T-helper 1 cell treated with Interleukin-12 subunit alpha and Interleukin-12 subunit beta and Interleukin-4 antibody, amounts not matched to agents 30 ng/mL and 1 ng/mL, for 36 hours (primary cell): ENCODE data around the gene ZNF423. TPM values are rescaled to one million over a fixed set of nuclear protein-coding genes. Genes with fewer than 3 reads are reported as not detected.

Source experiments
- intact Hi-C: fragments of 100-400 bp; cut with micrococcal nuclease; formaldehyde crosslinking; loops from one replicate; pipeline ENCODE4 v1.15.1; 2024
- total RNA-seq: library from RNA; stranded (reverse); gene quantifications from 2 replicates; pipeline ENCODE4 v1.2.3, GENCODE V29; 2022

Gene ZNF423
- total RNA-seq, 1 donor from 2014 or later, result not detected

DNA sequence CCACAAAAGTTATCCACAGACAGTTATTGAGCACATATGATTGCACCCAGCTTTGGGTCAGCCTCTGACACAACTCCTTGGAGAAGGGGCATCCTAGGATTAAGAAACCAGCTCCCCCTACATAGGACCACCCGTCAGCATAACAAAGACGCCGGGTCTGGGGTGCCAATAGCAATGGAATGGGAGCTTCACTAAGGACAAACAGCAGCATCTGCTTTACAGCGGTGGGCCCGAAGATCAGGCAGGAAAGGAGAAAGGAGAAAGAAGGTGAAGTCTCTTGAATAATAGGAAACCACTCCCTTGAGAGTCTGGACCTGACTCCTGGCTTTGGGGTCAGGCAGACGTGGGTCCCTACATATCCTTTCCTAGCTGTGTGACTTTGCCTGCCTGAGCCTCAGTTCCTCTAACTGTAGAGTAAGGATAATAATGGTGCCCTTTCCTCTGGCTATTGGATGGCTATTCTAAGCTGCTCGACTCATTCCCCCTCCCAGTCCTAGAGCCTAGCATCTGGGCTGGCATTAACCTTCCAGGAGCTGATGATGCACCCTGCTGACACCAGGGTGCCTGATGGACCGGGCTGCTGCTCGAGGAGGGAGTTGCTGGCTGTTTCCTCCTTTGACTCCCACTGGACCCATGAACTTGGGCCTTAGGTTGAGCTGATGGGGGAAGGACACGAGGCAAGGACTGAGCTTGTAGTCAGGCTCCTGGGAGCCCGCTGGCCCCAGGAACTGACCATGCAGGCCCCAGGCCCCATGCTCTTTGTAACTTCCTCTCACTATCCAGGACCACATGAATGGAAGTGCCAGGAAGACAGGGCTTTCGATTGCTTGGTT lies 388.2 kb downstream of the ZNF423 start:
- intact Hi-C loops, result no loop called here

DNA sequence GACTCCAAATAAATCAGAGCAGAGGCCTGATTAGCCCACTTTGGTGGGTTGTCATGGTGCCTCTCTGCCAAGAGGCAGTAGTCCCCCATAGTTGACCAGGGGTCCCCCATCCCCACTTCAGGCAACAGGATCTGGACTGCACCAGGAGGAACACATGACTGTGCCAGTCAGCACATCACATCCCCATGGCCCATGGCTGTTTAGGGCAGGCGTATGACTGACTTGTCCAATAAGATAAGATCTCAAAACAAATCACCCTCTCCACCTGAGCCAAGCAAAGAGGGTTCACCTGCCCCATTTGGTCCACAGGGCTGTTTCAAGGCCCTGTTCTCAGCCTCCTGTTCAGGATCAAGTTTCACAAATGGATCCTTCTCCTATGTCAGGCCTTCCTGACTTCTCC lies 389.0 kb downstream of the ZNF423 start:
- intact Hi-C loops, result no loop called here

DNA sequence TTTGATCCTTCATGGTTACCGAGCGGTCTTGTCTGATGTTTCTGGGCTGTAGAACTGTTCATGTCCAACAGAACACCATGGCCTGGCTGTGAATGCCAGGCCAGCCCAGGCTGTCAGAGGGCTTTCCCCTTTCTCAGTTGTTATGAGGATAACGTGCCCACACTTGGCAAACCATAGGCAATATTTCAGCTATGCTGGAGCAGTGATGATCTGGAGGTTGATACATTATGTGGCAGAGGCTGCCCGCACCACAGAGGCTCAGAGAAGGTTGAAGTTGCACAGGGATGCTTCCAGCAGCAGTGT lies 389.4 kb downstream of the ZNF423 start:
- intact Hi-C loops, result no loop called here

DNA sequence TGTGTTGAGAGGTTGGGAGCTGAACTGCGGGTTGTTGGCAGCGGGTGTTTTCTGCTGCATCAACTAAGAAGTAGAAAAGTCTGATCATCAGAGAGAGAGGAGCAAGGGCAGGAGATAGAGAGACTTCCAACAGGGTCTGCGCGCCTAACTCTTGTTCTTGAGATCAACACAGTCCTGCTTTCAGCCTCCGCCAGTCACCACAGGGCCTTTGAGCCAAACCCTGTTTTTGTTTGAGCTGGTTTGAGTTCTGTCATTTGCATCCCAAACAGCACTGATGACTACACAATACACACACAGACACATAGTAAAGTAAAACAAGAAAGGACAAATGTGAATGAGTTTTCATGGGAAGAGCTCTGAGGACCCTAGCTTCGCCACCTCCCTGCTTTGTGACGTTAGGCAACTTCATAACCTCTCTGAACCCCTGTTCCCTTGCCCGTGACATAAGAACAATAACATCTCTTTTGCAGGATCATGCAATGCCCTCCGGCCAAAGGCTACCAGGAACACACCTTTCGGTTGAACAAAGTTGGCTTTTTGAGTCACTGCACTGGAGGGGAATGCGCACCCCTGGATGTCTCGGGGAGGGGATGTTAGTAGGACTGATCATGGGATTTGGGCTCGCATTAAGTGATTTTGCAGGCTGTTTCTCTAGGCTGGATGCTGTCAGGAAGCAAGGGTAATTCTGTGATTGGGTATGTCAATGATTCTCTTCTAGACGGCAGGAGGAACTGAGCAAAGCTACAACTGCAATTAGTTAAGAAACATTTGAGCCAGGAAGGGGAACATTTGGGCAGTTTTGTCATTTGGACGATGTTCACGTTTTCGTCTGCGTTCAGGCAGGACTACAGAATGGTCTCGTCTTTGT lies 390.0 kb downstream of the ZNF423 start:
- intact Hi-C loops, result no loop called here

DNA sequence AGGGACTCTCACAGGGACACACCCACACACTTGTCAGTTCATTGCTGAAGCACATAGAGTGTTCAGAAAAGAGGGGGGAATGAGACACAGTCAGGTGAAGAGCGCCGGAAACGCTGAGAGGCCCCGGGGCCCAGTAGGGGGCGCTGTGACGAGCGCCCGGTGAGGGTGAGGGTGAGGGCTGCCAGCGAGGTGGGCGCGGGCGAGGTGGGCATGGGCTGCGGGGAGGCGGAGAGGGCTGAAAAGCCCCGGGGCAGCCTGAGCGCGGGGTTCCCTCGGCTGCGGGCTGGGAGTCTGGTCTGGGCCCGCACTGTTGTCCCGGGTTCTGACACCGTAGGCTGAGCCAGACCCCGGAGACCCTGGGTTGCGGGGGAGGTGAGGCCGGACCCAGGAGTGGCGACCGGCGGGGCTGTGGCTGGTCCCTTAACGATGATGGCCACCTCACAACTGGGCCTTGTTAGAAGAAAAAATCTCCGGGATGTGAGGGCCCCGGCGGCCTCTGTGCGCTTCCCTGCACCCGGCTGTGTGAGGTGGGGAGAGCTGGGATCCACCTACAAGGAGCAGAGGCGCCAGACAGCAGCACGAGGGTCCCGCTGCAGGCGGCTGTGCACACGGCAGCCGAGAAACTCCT lies 390.9 kb downstream of the ZNF423 start:
- intact Hi-C loops, result no loop called here

DNA sequence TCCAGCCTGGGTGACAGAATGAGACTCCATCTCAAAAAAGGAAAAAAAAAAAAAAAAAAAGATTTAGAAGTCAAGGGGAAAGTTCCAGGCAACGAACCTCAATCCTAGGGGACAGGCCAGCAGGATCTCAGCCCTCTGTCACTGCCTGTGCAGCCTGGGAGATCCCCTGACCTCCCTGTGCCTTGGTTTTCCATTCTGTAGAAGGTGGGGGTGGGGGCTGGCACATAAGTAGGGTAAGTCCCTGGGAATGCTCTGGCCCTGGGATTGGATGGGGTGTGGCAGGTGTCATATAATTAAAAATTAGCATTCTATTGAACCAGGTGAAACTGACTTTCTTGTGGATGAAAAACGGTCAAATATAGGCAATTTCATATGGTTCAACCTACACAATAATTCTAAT lies 391.8 kb downstream of the ZNF423 start:
- intact Hi-C loops, result no loop called here

DNA sequence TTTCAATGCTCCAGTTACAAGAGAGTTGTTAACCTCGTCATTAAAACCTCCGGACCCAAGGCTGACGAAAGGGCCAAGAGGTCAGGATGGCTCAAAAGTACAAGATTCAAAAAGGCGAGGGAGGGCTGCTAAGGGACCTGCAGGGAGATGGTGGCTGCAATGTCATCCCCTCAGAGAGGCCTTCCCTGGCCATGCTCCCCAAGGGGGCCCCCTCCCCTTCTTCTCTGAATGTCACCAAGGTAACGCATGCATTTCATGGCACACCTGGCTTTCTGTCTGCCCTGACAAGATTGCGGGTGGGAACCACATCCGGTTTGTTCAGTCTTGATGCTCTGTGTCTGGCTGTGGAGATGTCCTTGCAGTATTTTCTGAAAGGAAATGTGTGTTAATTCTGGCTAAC lies 392.4 kb downstream of the ZNF423 start:
- intact Hi-C loops, result loop anchor here (1.0 kb wide), 1 partner anchor 22 kb away; no protein-coding TSS in a partner anchor

DNA sequence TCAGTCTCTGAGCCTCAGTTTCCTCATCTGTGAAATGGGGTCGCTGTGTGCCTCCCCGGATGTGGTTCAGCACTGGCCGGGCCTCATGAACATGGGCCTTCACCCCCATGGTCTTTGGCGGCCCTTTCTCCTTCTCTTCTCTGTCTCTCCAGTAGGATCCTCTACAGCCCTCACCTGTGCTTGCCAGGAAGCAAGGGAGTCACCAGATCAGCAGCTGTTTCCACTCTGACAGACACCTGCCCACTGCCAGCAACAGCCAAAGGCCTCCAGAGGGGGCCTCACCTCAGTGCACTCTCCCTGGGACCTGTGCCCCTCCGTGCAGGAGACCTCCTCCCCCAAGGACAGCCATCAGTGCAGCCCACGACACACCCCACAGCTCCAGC lies 392.9 kb downstream of the ZNF423 start:
- intact Hi-C loops, result loop anchor here (1.0 kb wide), 1 partner anchor 22 kb away; no protein-coding TSS in a partner anchor

DNA sequence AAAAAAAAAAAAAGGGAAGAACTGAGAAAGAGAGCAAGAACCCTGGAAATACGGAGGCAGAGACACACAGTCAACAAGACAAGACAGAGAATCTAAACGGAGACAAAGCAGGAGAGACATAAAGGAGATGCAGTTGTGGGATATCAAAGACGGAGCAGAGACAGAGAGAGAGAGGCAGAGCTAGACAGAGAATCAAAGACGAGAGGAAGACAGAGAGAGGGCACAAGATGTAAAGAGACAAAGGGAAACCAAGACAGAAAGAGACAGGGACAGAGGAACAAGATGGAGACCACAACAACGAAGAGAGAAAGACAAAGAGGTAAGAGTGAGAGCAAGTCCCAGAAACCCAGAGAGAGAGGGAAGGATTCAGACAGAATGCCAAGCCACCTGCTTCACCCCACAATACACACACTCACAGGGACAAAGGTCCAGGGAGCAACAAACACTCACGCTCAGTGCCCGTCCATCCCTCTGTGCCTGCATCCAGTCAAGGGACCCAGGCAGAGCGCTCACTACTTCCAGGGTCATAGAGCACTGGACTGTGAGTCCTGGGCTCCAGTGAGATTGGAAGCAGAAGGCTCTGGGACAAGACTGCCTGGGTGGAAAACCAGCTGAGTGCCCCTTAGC lies 393.4 kb downstream of the ZNF423 start:
- intact Hi-C loops, result no loop called here

DNA sequence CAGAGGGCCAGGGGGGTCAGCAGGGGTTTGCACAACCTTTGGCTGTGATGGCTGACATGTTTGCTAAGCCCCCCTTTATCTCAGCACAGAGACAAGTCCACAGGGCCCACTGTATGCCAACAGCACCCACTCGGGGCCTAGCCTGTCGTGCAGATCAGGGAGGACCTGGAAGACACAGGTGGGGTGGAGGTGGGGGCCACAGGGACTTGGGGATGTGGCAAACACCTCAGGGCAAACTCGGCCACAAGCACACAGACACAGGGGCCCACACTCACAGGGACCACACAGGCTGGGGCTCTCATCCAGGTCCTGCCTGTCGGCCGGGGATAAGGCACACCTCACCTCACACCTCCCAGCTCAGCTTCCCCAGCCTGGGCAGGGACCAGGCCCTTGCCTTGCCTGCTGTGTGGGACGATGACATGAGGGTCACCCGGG lies 394.4 kb downstream of the ZNF423 start:
- intact Hi-C loops, result no loop called here

DNA sequence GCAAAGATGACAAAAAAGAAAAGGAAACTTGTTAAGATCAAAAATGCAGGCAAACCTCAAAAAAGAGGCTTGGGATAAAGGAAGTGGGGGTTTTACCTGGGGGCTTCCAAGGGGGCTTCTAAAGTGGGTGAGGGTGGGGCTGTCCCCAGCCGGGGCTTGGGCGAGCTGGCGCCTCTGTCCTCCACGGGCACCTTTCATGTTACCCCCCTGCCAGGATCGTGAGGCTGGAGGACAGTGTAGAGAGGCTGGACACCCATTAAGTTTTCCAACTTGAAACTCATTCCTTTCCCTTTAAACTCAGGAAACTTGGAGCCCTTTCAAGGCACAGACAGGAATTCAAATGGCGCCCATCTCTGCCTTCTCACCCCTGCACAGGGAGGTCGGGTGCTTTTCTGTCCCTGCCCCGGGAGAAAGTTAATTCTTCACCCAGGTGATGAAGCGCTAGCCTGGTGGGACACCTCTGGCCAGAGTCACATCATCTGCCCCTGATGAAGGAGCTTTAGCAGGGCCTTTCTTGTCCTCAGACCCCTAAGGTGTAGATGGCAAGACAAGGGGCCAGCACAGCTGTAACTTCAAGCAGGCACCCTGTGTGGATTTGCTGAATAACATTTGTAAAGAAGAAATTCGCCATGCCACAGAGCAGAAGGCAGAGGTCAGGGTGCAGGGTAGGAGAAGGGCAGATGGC lies 395.0 kb downstream of the ZNF423 start:
- intact Hi-C loops, result no loop called here

DNA sequence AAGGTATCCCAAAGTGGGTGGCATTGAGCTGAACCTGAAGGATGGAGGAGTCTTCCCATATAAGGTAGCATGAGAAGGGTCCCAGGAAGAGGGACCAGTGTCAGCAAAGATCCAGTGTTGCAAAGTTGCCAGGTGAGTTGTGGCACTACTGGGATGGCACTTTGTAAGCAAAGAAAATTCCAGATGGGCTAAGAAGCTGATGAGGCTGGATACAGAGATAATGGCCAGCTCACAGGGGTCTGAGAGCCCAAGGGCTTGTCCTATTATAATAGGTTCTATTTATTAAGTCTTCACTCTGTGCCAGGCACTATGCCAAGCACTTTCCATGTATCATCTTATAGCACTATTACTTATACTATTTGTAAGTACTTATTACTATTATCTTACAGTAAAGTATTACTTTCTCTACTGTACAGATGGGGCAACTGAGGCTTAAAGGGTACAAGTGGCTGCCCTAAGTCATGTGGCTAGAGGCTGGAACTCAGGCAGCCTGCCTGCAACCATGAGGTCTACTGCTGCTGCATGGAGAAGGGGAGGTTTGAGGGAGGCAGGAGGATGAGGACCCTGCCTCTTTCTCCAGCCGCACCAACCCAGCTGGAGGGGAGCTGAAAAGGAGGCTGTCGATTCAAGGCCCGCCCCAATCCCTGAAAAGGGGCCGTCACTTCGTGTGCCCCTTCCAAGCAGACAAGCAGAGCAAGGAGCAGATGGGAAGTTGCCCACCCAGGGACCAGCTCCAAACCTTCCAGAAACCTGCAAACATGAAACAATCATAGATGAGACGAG lies 395.8 kb downstream of the ZNF423 start:
- intact Hi-C loops, result no loop called here

DNA sequence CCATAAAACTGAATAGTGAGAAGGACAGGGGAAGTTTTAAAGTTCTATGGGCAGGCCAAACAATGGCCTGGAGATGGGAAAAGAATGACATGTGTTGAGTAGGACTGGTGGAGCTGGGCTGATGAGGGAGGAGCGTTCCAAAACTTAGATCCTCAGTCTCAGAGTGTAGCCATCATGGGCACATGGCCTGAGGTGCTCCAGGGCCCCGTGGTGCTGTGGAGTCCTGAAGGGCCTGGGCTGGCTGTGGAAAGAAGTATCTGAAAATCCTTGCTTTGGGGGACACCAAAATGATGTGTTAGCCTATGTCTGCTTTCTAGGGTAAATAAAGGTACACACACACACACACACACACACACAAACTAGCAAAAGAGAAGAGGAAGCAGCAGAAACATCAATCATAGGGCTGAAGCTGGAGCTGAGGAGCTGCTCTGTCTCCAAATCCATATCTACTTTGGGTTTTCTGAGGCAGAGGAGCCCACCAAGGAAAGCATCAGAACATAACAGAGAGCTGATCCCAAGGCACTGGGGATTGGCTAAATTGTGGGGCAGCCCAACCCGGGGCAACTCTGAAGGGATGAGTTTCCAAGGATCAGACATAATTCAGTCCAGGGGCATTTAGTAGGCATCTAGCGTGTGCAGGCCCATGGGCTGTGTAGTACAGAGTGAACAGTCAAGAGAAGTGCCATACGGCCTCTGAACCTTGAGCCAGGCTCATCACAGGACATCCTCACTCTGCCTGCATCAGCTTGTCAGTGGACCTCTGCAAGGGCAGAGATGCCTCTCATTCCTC lies 397.1 kb downstream of the ZNF423 start:
- intact Hi-C loops, result no loop called here

DNA sequence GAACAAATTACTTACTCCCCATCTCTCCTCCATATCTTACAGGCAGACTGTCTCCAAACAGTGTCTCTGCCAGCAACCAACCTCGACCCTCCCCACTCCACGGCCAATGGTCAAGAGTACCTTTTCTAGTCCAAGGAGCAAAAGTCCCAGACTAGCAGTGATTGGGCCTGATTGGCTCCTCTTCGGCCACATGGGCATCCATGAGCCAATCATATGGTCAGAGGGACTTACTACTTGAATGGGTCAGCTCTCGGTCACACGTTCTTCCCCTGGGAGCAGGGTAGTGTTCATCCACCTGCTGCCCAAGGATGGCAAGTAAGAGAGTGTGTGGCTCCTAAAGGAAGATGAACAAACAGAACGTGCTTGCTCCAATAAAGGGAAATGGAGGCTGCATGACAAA lies 397.7 kb downstream of the ZNF423 start:
- intact Hi-C loops, result no loop called here

DNA sequence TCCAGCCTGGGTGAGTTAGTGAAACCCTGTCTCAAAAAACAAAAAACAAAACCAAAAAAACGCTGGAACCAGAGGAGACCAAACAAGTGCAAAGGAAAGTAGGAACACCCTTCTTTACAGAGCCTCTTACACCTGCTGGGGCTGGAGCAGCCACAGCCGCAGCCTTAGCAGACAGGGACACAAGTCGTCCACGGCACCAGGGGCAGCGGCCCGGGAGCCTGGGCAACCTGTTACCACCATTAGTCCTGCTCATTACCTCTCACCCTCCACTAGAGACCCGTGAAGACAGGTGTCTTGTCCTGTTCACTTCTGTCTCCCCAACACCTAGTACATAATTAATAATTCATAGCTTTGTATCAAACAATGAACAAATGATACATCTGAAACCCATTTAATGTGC lies 398.7 kb downstream of the ZNF423 start:
- intact Hi-C loops, result no loop called here

DNA sequence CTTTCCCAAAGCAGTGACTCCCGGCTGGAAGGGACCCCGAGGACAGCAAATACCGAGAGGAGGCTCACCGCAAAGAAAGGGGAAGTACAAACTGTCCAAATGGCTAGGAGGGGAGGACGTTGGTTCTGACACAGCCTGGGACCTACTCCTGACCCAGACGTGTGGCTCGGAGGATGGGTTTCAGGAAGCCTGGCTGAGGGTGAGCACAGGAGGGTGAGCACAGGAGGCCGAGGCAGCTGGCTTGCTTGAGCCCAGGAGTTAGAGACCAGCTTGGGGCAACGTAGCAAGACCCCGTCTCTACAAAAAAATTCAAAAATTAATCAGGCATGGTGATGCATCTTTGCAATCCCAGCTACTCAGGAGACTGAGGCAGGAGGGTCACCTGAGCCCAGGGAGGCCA lies 399.1 kb downstream of the ZNF423 start:
- intact Hi-C loops, result no loop called here

DNA sequence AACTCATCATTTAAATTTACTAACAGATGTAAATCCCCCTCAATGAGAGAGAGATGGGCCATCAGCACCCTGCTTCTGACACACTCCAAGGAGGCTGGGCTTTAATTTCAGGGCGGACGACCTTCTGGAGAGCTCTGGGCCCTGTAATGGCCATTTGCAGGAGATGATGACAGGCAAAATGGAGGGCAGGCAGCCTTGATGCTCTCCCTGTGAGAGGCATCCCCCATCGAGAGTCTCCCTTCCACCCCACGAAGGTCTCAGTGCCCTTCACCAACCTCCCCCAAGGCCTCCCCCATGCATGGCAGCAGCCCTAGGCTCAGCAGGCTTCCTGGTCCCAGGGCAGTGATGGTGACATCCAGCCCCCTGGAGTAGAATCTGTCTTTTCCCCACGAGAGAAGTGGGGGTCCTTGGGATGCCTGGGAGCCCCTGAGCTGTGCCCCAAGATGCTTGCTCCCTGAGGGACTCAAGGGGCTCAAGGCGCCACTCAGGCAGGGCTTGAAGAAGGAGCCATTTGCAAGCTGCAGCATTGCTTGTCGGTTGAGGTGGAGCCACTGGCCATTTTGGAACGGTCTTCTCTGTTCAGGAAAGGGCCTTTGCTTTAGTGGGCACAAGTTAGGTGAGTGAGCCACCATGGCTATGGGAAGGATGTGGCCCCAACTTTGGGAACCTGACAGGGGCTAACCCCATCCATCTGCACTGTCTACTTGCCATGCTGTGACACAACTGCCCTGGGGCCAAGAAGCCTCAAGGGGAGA lies 399.7 kb downstream of the ZNF423 start:
- intact Hi-C loops, result no loop called here

DNA sequence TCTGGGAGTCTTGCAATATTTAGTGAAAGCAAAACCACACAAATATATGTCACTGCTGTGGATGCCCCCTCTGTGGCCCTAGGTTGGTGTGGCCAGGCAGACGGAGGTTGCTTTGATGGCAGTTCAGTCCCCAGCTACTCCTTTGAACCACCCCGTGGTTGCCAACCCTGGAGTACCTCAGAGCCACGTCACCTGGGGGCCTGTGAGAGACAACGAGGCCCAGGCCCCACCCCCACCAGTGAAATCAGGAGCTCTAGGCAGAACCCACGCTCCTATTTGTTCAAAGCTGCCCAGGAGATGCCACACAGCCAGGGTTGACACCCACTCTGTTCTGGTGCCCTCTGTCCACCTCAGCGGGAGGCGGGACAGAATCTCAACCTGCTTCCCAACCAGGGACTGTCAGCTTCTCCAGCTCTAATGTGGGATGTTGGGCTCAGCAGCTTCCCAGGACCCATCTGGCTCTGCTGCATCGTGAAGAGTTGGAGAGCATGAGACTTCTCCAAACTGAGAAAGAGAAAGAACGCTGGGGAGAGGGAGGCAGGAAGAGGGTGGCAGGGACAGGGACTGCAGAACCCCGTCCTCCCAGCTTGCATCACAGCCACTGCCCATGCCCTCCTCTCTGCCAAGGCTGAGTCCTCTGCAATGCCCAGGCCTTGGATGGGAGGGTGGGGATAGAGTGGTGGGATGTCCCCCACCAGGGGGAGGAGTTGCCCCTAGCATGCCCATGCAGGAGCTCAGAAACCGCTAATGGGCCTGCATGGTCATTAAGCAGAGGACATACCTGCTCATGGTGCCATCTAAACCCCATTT lies 400.5 kb downstream of the ZNF423 start:
- intact Hi-C loops, result no loop called here
